ENCODE data around the gene KCNV2.

KCNV2 gene

GRCh38 chr9:2758898-2759510 is 41.7 kb downstream of the KCNV2 start:
- no peak for DNase-seq (ENCODE audit: low spot score)

- DNase-seq (ENCODE audit: low spot score): no peak
Observed at GRCh38 chr9:2761424-2761823, 44.1 kb downstream of the KCNV2 start.

DNA sequence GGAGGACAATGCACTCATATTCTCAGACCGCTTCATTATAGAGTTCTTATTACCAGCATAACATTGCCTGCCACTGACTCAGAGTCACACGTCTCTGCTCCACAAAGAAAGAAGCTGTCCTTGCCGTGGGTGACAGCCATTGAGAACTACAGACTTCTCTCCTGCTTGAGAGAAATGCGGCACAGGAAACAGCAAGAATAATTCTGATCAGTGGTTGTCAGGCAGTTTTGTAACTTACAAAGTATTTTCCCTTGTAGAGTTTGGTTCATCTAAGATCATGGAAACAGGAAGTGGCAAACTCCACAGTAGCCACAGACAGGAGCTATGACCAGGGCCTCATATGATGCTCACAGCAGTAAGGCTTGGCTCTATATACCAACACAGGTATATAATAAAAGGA is 47.0 kb downstream of the KCNV2 start:
- no peak for DNase-seq (ENCODE audit: low spot score)

DNA sequence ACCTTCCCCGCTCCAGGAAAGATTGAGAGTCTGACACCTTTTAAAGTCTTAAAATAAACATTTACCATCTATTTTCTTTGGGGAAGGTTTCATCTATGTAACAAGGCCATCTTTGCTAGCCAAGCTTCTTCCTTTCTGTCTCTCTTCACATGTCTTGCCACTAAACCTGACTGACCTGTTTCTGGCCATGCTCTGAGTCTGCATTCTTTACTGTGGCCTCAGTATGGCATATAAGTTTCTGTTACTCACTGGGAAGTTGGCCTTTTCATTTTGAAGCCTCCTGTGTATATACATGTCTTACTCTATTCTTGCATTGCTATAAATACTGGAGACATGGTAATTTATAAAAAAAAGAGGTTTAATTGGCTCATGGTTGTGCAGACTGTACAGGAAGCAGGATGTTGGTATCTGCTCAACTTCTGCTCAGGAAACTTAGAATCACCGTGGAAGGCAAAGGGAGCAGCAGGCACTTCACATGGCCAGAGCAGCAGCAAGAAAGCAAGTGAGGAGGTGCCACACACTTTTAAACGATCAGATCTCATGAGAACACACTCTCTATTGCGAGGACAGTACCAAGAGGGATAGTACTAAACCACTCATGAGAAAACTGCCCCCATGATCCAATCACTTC is 48.1 kb downstream of the KCNV2 start:
- DNase-seq (ENCODE audit: low spot score): no peak

GRCh38 chr9:2767800-2768677 is 50.7 kb downstream of the KCNV2 start:
- DNase-seq (ENCODE audit: low spot score): no peak

DNA sequence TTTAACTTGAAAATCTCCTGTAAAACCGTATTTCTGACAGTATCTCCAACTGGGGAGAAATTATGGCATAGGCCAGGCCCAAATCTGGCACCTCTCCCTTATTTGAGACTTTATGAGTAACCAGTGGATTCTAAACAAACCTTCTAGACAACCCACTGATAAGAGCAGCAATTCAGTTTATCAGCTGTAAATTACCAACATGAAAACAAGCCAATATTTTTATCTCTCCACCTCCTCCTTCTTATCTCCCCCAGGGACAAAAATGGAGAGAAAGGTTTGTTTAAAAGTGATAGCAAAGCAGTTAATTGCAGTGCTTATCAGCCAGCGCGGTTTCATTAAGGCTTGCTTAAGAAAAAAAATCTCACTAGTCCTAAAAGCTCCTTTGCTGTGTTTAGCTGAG is 53.8 kb downstream of the KCNV2 start:
- no peak for DNase-seq (ENCODE audit: low spot score)

DNA sequence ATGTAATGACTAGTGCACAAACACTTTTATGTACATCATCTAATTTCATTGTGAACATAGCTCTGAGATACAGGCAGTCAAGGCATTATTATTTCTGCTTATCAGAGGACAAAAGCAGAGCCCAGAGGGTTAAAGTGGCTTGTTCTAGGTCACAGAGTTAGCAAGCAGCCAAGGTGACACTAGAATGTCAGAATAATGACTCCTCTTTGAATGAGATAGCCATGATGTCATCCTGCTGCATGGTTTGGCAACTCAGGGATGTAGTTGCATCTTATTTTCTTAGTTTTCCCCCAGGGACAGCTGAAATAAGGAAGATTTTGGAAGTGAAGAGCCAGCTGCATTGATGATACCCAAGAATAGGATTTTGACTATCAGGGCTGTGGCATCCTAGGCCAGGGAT is 54.4 kb downstream of the KCNV2 start:
- DNase-seq (ENCODE audit: low spot score): no peak

- no peak for DNase-seq (ENCODE audit: low spot score)
Observed at GRCh38 chr9:2777454-2777853, 60.1 kb downstream of the KCNV2 start.

DNA sequence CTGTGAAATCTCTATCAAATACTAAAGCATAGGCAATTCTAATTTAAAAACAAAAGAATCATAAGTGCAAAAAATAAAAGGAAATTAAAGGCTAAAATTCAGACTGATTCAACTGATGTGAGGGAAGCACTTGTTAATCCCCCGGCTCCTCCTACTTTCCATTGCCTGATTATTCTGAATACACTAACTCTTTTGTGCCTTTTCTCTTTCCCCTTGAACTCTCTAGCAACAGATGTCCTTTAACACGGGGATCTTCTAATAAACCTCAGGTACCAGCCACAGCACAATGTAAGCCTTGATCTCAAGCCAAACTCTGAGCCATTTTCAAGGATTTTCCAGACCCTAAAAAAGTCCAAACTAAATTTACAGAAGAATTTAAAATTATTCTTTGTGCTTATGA is 61.5 kb downstream of the KCNV2 start:
- DNase-seq (ENCODE audit: low spot score): no peak
